ENCODE measurements around the gene ASB7.
"Not testable (repeated sequence)": the region's sequence is repeated elsewhere in the genome, so short reads cannot be mapped to it uniquely, and the experiment has no call there.

Gene ASB7

DNA sequence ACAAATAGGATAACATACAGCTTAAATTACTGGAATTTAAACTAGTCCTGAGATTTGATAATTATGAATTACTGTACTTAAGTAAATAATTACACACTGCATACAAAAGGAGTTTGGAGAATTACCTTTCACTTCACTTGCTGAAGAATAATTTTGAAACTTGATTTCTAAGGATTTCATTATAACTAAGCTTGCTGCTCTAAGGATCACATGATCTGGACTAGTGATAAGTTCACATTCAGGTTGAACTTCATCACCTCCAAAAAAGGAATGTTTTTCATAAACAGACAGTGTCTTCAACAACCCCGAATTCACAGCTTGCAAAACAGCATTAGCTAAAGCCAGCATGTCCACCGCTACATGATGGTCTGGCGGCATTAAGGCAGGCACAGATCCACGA is 28.9 kb upstream of the ASB7 start:
- no peak overlapping the region for H3K4me3 ChIP-seq (ENCODE audit: low read depth, low read length)
- TF ChIP-seq, protein P1, sequence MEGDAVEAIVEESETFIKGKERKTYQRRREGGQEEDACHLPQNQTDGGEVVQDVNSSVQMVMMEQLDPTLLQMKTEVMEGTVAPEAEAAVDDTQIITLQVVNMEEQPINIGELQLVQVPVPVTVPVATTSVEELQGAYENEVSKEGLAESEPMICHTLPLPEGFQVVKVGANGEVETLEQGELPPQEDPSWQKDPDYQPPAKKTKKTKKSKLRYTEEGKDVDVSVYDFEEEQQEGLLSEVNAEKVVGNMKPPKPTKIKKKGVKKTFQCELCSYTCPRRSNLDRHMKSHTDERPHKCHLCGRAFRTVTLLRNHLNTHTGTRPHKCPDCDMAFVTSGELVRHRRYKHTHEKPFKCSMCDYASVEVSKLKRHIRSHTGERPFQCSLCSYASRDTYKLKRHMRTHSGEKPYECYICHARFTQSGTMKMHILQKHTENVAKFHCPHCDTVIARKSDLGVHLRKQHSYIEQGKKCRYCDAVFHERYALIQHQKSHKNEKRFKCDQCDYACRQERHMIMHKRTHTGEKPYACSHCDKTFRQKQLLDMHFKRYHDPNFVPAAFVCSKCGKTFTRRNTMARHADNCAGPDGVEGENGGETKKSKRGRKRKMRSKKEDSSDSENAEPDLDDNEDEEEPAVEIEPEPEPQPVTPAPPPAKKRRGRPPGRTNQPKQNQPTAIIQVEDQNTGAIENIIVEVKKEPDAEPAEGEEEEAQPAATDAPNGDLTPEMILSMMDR (IDR thresholded peaks at IDR 0.05; ENCODE audit: low read depth, low read length): no peak

- TF ChIP-seq, protein P1 (IDR thresholded peaks at IDR 0.05; ENCODE audit: low read depth, low read length): no peak
- H3K4me3 ChIP-seq (ENCODE audit: low read depth, low read length): no peak overlapping the region
Observed at GRCh38 chr15:100580414-100580813, 22.0 kb upstream of the ASB7 start.

DNA sequence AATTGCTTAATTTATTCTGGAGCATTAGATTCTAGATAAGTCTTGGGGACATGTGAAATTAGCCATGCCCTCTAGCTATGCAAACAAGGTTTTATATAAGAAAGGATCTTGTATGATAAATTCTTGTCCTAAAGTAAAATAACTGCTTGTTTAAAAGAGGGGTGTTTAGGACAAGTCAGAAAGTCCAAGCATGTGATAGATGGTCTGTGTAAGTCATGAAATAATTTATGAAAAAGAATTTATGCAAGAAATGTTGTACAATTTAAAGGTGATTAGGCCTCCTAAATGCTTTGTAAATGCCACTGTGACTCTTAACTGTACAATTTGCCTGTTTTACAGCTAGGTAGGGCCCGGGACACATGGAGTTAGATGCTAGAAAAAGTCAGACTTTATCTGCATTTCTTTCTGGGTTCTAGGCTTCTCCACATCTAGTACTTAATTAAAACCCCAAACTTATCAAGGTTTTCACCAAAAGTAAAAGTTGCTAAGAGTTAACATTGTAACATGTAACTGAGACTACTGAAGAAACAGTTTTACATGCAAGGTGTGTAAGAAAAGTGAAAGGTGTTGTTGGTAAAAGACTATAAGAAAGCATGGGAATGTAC is 13.6 kb upstream of the ASB7 start:
- no peak overlapping the region for H3K4me3 ChIP-seq (ENCODE audit: low read depth, low read length)
- TF ChIP-seq, protein P1 (IDR thresholded peaks at IDR 0.05; ENCODE audit: low read depth, low read length): no peak

- H3K4me3 ChIP-seq (ENCODE audit: low read depth, low read length): not testable (repeated sequence)
Observed at GRCh38 chr15:100591163-100591562, 11.2 kb upstream of the ASB7 start.

- H3K4me3 ChIP-seq (ENCODE audit: low read depth, low read length): no peak overlapping the region
- TF ChIP-seq, protein P1 (IDR thresholded peaks at IDR 0.05; ENCODE audit: low read depth, low read length): no peak
Observed at GRCh38 chr15:100591835-100592234, 10.6 kb upstream of the ASB7 start.

- no peak overlapping the region for H3K4me3 ChIP-seq (ENCODE audit: low read depth, low read length)
- TF ChIP-seq, protein P1 (IDR thresholded peaks at IDR 0.05; ENCODE audit: low read depth, low read length): no peak
Observed at GRCh38 chr15:100592898-100593297, 9.5 kb upstream of the ASB7 start.

DNA sequence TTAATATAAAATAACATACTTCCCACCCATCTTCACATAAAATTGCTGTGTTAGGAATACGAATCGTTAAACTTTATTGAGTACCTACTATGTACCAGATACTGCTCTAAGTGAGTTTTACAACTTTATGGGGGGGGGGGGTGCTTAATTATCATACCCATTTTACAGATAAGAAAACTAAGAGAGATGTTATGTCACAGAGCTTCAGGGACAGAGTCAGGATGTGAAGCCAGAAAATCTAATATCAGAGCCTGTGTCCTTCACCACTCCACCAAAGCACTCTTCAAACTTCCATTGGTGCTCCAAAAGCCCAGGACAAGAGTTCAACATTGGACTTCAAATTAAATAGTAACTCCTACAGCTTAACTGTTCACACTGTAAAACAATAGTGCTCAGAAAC is 9.0 kb upstream of the ASB7 start:
- TF ChIP-seq, protein P1 (IDR thresholded peaks at IDR 0.05; ENCODE audit: low read depth, low read length): no peak
- no peak overlapping the region for H3K4me3 ChIP-seq (ENCODE audit: low read depth, low read length)

GRCh38 chr15:100595964-100596363 is 6.4 kb upstream of the ASB7 start:
- TF ChIP-seq, protein P1 (IDR thresholded peaks at IDR 0.05; ENCODE audit: low read depth, low read length): no peak
- H3K4me3 ChIP-seq (ENCODE audit: low read depth, low read length): no peak overlapping the region

Data from WI38 (cell line).